Ascending aorta (tissue), 2 donors: ENCODE data around the gene TGM1. TPM values are rescaled to one million over a fixed set of nuclear protein-coding genes. Genes with fewer than 3 reads are reported as not detected.
A peak's percentile ranks its signal among the peaks of the same experiment; 100 is the strongest.

Source experiments
- DNase-seq, 2 donors: peaks; one replicate each; pipeline ENCODE4 v3.0.0-alpha.2; 2019; ENCODE audit warnings: low spot score in 2 of 2
- H3K27ac ChIP-seq, 2 donors: fragments of 200-600 bp; sonication (generic); one replicate each; pipeline ENCODE4 v1.5.1; 2016 to 2017; ENCODE audit warnings: mild to moderate bottlenecking in 1 of 2
- H3K27me3 ChIP-seq: fragments of 200-600 bp; sonication (generic); one replicate; pipeline ENCODE4 v1.5.1; 2017
- H3K36me3 ChIP-seq, 2 donors: fragments of 200-600 bp; sonication (generic); one replicate each; pipeline ENCODE4 v1.5.1; 2016
- H3K4me1 ChIP-seq, 2 donors: fragments of 200-600 bp; sonication (generic); one replicate each; pipeline ENCODE4 v1.5.1; 2016 to 2017; ENCODE audit warnings: mild to moderate bottlenecking in 1 of 2
- H3K4me3 ChIP-seq, 2 donors: fragments of 200-600 bp; sonication (generic); one replicate each; pipeline ENCODE4 v1.5.1; 2016 to 2017; ENCODE audit warnings: mild to moderate bottlenecking in 1 of 2
- H3K9me3 ChIP-seq, 2 donors: fragments of 200-600 bp; sonication (generic); one replicate each; pipeline ENCODE4 v1.5.1; 2016
- CTCF ChIP-seq, 3 experiments: fragments of 200-600 bp in 2 of 3; fragments of 450-650 bp in 1 of 3; sonication (generic) in 2 of 3; IDR thresholded peaks; one replicate each; pipeline ENCODE4 v1.5.1; 2016 to 2019; ENCODE audit warnings: antibody characterized with exemption in 3 of 3, mild to moderate bottlenecking in 1 of 3, moderate library complexity in 1 of 3
- intact Hi-C: fragments of 100-400 bp; cut with DNase I; formaldehyde crosslinking; loops from one replicate; pipeline ENCODE4 v1.15.1; 2023
- total RNA-seq: library from RNA; depleted of rRNA; stranded (reverse); fragments of >200 nt; gene quantifications from one replicate; pipeline ENCODE4 v1.1.0, GENCODE V29; 2016

TGM1 gene
- total RNA-seq, 1 donor from 2014 or later, result 1.7 TPM

- Histone ChIP-seq H3K27me3 (no peaks in the 10 kb centered on the region), H3K9me3 (no peaks in the 10 kb centered on the region), H3K36me3 (peaks cover 21 to 25% of the 10 kb centered on the region in 2 donors), H3K4me3 (no peak overlapping the region), H3K27ac (no peak overlapping the region), H3K4me1 (peaks cover 3 to 12% of the 10 kb centered on the region in 2 donors)
- DNase-seq, result peak in 1 of 2 donors; percentile 76
- intact Hi-C loops, result loop anchor here (5.0 kb wide), 1 partner anchor 79 kb away; the partner anchor contains the start of gene MDP1
- peak; percentile 52 to 59 (median 54) for TF ChIP-seq CTCF (IDR thresholded peaks at IDR 0.05)
Measured at GRCh38 chr14:24296341-24297157, 33.6 kb upstream of the TGM1 start.

DNA sequence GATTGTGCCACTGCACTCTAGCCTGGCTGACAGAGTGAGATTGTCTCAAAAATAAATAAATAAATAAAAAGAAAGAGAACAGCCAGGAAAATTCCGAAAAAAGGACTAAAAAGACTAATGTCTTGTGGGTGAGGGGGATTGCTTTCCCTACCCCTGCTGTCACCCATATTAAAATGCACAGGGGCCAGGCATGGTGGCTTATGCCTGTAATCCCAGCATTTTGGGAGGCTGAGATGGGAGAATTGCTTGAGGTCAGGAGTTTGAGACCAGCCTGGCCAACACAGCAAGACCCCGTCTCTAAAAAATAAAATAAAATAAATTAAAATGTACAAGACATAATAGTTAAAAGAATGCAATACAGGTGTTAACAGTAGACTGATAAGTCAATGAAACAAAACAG, 30.5 kb upstream of the TGM1 start:
- intact Hi-C loops, result no loop called here
- H3K9me3 ChIP-seq, result no peaks in the 10 kb centered on the region
- H3K4me1 ChIP-seq, result no peaks in the 10 kb centered on the region
- no peak overlapping the region for H3K27ac ChIP-seq
- TF ChIP-seq CTCF (IDR thresholded peaks at IDR 0.05), result no peak
- H3K27me3 ChIP-seq, result no peaks in the 10 kb centered on the region
- no peak overlapping the region for H3K4me3 ChIP-seq
- DNase-seq, result no peak
- peaks cover 40 to 41% of the 10 kb centered on the region in 2 donors for H3K36me3 ChIP-seq

DNA sequence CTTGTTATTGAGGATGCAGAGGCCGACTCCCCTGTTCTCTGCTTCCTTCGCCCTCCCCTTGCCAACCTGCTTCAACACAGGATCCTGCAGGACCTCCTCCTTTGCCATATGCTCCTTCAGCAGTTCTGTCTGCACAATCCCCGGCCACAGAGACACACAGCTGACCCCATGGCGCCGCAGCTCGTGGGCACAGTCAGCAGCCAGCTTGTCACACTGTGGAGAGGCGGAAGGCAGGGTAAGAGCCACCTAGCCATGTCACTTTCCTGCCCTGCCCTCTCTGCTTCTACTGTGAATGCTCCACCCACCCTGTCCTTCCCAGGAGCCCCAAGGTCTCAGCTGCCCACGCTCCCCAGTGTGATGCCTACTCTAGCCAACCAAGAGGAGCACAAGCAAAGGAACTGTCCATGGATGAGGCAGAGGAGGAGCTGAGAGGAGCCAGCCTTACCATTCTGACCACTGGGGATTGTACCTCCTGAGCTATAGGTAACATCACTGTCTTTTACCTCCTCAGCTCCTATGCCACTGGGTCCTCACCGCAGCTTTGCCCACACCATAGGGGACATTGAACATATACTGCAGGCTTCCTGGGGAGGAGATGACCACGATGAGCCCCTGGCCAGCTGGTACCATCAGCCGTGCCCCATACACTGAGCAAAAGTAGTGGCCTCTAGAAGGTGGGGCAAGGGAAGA, 29.3 kb upstream of the TGM1 start:
- Histone ChIP-seq H3K4me1 (no peaks in the 10 kb centered on the region), H3K4me3 (no peak overlapping the region), H3K36me3 (peaks cover 40 to 41% of the 10 kb centered on the region in 2 donors), H3K27me3 (no peaks in the 10 kb centered on the region), H3K9me3 (no peaks in the 10 kb centered on the region), H3K27ac (no peak overlapping the region)
- no peak for DNase-seq
- intact Hi-C loops, result no loop called here
- no peak for TF ChIP-seq CTCF (IDR thresholded peaks at IDR 0.05)

- TF ChIP-seq CTCF (IDR thresholded peaks at IDR 0.05), result no peak
- H3K4me1 ChIP-seq, result no peaks in the 10 kb centered on the region
- no peak overlapping the region for H3K4me3 ChIP-seq
- H3K36me3 ChIP-seq, result peaks cover 40 to 41% of the 10 kb centered on the region in 2 donors
- H3K27me3 ChIP-seq, result no peaks in the 10 kb centered on the region
- no peak overlapping the region for H3K27ac ChIP-seq
- intact Hi-C loops, result no loop called here
- DNase-seq, result no peak
- no peaks in the 10 kb centered on the region for H3K9me3 ChIP-seq
Measured at GRCh38 chr14:24291446-24292117, 28.6 kb upstream of the TGM1 start.

DNA sequence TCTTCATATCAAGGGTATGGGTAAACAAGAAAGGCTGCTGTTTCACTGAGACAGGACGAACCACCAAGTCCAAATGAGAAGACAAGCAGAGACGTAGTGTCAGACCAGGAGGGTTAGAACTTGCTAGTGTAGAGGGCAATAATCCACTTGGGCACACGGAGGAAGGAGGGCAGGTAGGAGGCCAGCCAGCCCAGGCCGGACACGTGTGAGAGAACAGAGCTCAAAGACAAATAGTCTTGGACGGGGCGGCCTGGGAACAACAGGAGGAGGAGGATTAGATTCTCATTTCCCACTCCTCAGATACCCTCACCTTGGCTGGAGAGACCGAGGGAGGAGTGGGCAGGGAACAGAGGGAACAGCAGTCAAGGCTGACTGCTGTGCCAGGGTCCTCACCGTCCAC, 27.8 kb upstream of the TGM1 start:
- peaks cover 32 to 34% of the 10 kb centered on the region in 2 donors for H3K36me3 ChIP-seq
- no peak for TF ChIP-seq CTCF (IDR thresholded peaks at IDR 0.05)
- no peak for DNase-seq

More for the DNA sequence above, 27.8 kb upstream of the TGM1 start:
- H3K27me3 ChIP-seq, result no peaks in the 10 kb centered on the region
- no peaks in the 10 kb centered on the region for H3K4me1 ChIP-seq
- no peaks in the 10 kb centered on the region for H3K9me3 ChIP-seq
- H3K27ac ChIP-seq, result no peak overlapping the region
- no peak overlapping the region for H3K4me3 ChIP-seq
- intact Hi-C loops, result no loop called here
